Thyroid gland (tissue), 4 donors: ENCODE measurements around the gene OR13J1. TPM values are rescaled to one million over a fixed set of nuclear protein-coding genes. Genes with fewer than 3 reads are reported as not detected.

Experiments used
- DNase-seq, 2 donors: peaks; one replicate each; pipeline ENCODE4 v3.0.0-alpha.2; 2019
- H3K27ac ChIP-seq, 3 donors: fragments of 200-600 bp; sonication (generic); 1 replicate in 2 of 3; 2 replicates in 1 of 3; pipeline ENCODE4 v1.5.1; 2016 to 2019; ENCODE audit warnings: mild to moderate bottlenecking in 1 of 3, moderate library complexity in 1 of 3
- H3K27me3 ChIP-seq: fragments of 200-600 bp; sonication (generic); one replicate; pipeline ENCODE4 v1.5.1; 2019
- H3K36me3 ChIP-seq, 2 donors: fragments of 200-600 bp; sonication (generic); one replicate each; pipeline ENCODE4 v1.5.1; 2016 to 2019
- H3K4me1 ChIP-seq, 2 donors: fragments of 200-600 bp; sonication (generic); one replicate each; pipeline ENCODE4 v1.5.1; 2017 to 2019
- H3K4me3 ChIP-seq, 3 donors: fragments of 200-600 bp; sonication (generic); replicated peaks in 1 of 3; 1 replicate in 2 of 3; 2 replicates in 1 of 3; pipeline ENCODE4 v1.5.1; 2016; ENCODE audit warnings: mild to moderate bottlenecking in 1 of 3
- H3K9me3 ChIP-seq: fragments of 200-600 bp; sonication (generic); one replicate; pipeline ENCODE4 v1.5.1; 2017
- POLR2A ChIP-seq, 2 donors: fragments of 450-650 bp; IDR thresholded peaks; one replicate each; pipeline ENCODE4 v1.6.1; 2017; ENCODE audit warnings: antibody characterized with exemption in 2 of 2, mild to moderate bottlenecking in 2 of 2, moderate library complexity in 1 of 2
- WGBS, 2 donors: methylation state at CpG; one replicate each; pipeline ENCODE4 v1.1.5; 2017; 5-methylcytosine and 5-hydroxymethylcytosine counted together
- intact Hi-C: fragments of 100-400 bp; cut with DNase I; formaldehyde crosslinking; loops from one replicate; pipeline ENCODE4 v1.15.1; 2023
- total RNA-seq, 4 donors: library from RNA; depleted of rRNA; stranded (reverse); fragments of >200 nt; gene quantifications; one replicate each; pipeline ENCODE4 v1.2.3, GENCODE V29; 2016
- TF ChIP-seq, protein P1 (sequence below), 6 experiments: fragments of 200-600 bp in 3 of 6; fragments of 450-650 bp in 3 of 6; sonication (generic) in 3 of 6; IDR thresholded peaks; one replicate each; pipeline ENCODE4 v1.5.1; 2016 to 2019; ENCODE audit warnings: antibody characterized with exemption in 6 of 6, mild to moderate bottlenecking in 2 of 6, inconsistent platforms in 1 of 6, moderate library complexity in 1 of 6

Gene OR13J1
- total RNA-seq, 4 donors from 2014 or later, result not detected

GRCh38 chr9:35864695-35865255, 5.4 kb downstream of the OR13J1 start:
- WGBS, 2 donors, result 78 to 88% methylated on average over 8 of the region's 8 CpGs
- TF ChIP-seq, protein P1, sequence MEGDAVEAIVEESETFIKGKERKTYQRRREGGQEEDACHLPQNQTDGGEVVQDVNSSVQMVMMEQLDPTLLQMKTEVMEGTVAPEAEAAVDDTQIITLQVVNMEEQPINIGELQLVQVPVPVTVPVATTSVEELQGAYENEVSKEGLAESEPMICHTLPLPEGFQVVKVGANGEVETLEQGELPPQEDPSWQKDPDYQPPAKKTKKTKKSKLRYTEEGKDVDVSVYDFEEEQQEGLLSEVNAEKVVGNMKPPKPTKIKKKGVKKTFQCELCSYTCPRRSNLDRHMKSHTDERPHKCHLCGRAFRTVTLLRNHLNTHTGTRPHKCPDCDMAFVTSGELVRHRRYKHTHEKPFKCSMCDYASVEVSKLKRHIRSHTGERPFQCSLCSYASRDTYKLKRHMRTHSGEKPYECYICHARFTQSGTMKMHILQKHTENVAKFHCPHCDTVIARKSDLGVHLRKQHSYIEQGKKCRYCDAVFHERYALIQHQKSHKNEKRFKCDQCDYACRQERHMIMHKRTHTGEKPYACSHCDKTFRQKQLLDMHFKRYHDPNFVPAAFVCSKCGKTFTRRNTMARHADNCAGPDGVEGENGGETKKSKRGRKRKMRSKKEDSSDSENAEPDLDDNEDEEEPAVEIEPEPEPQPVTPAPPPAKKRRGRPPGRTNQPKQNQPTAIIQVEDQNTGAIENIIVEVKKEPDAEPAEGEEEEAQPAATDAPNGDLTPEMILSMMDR (IDR thresholded peaks at IDR 0.05), result no peak
- no peak for TF ChIP-seq POLR2A (IDR thresholded peaks at IDR 0.05)
- no peak overlapping the region for H3K4me3 ChIP-seq
- no peak overlapping the region for H3K27ac ChIP-seq
- no peaks in the 10 kb centered on the region for H3K4me1 ChIP-seq
- intact Hi-C loops, result no loop called here
- DNase-seq, result no peak
- no peaks in the 10 kb centered on the region for H3K9me3 ChIP-seq
- no peaks in the 10 kb centered on the region for H3K27me3 ChIP-seq
- H3K36me3 ChIP-seq, result no peaks in the 10 kb centered on the region

DNA sequence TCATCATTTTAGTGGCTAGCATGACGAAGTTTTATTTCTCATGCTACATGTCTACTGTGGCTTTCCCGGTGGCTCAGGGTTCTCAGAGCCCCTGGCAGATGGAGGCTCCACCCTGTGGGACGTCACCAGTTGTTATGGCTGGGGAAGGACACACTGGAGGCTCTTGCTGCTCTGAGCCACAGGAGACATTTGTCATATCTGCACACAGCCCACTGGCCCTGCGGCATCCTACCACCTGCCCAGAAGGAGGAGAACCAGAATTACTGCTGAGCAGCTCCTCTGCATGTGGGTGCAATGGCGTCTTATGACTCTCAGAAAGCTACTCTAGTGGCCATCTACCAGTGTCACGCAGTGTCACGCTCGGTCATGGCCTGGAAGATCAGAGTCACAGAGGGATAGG, 6.6 kb downstream of the OR13J1 start:
- TF ChIP-seq POLR2A (IDR thresholded peaks at IDR 0.05), result no peak
- TF ChIP-seq, protein P1 (IDR thresholded peaks at IDR 0.05), result no peak
- intact Hi-C loops, result no loop called here
- WGBS, 2 donors, result 57 to 65% methylated on average over 8 of the region's 8 CpGs
- Histone ChIP-seq H3K27ac (no peak overlapping the region), H3K4me1 (no peaks in the 10 kb centered on the region), H3K36me3 (no peaks in the 10 kb centered on the region), H3K4me3 (no peak overlapping the region), H3K27me3 (no peaks in the 10 kb centered on the region), H3K9me3 (no peaks in the 10 kb centered on the region)
- DNase-seq, result no peak

- H3K4me1 ChIP-seq, result no peaks in the 10 kb centered on the region
These were observed 7.9 kb downstream of the OR13J1 start for GRCh38 chr9:35862328-35862727.

DNA sequence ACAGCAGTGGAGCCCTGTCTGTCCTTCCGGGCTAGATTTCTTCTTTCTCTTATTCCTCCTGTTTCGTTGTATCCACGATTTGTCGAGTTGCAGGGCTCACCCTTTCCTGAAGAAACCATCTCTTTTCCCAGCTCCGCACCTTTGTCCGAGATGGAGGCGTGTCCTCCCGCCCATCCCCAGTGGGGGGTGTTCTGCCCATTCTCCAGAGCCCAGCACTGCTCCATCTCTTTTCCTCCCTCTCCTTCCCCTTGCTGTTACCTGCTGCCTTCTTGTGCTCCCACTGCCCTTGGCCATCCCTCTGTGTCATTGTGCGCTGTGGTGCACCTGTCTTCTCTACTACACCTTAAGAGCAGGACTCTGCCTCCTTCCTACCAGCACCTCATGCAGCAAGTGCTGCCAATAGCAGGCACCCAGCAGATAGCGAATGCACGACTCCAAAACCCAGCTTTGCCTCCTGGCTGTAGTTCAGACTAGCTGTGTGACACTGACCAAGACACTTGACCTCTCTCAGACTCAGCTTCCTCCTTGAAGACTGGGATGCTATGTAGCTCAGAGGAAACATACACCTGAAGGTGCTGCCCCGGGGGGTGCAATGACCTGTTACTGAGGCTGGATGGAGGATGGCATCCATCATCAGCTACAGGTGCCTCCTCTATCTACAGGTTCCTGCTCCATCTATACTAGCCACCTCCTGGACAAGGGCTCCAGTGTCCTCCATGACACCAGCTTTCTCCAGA, 8.9 kb downstream of the OR13J1 start:
- no peak overlapping the region for H3K4me3 ChIP-seq
- DNase-seq, result no peak
- TF ChIP-seq POLR2A (IDR thresholded peaks at IDR 0.05), result no peak
- TF ChIP-seq, protein P1 (IDR thresholded peaks at IDR 0.05), result no peak
- no peaks in the 10 kb centered on the region for H3K4me1 ChIP-seq
- 69 to 74% methylated on average over 12 of the region's 12 CpGs for WGBS, 2 donors
- no peaks in the 10 kb centered on the region for H3K27me3 ChIP-seq
- no peaks in the 10 kb centered on the region for H3K36me3 ChIP-seq
- intact Hi-C loops, result no loop called here
- no peak overlapping the region for H3K27ac ChIP-seq
- H3K9me3 ChIP-seq, result no peaks in the 10 kb centered on the region

More at GRCh38 chr9:35862328-35862727, 7.9 kb downstream of the OR13J1 start:
- H3K36me3 ChIP-seq, result no peaks in the 10 kb centered on the region
- TF ChIP-seq, protein P1 (IDR thresholded peaks at IDR 0.05), result no peak
- no peak for TF ChIP-seq POLR2A (IDR thresholded peaks at IDR 0.05)
- WGBS, 2 donors, result 76 to 78% methylated on average over 4 of the region's 4 CpGs
- no peaks in the 10 kb centered on the region for H3K27me3 ChIP-seq
- H3K4me3 ChIP-seq, result no peak overlapping the region
- DNase-seq, result no peak
- no peak overlapping the region for H3K27ac ChIP-seq
- intact Hi-C loops, result no loop called here
- H3K9me3 ChIP-seq, result no peaks in the 10 kb centered on the region

DNA sequence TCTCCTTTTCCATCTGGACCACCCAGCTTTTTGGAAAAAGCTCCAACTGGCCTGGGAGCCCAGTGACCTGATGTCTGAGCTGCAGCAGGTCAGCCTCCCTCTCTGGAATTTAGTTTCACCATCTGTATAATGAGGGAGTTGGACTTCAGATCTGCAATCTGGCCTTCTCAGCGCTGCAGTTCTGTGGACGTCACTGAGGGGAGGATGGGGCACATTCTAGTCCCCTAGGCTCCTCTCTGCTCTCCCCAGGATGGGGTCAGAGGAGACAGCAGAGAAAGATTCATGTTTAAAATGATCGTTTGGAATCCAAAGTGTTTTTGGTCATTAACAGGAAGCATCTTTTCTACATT, 10.2 kb downstream of the OR13J1 start:
- WGBS, 2 donors, result 59 to 68% methylated on average over 3 of the region's 3 CpGs
- Histone ChIP-seq H3K4me1 (no peaks in the 10 kb centered on the region), H3K4me3 (no peak overlapping the region), H3K9me3 (no peaks in the 10 kb centered on the region), H3K36me3 (no peaks in the 10 kb centered on the region), H3K27me3 (no peaks in the 10 kb centered on the region), H3K27ac (no peak overlapping the region)
- intact Hi-C loops, result no loop called here
- TF ChIP-seq POLR2A (IDR thresholded peaks at IDR 0.05), result no peak
- TF ChIP-seq, protein P1 (IDR thresholded peaks at IDR 0.05), result no peak
- no peak for DNase-seq
